Activated naive CD8-positive, alpha-beta T cell (primary cell): ENCODE measurements around the gene PSORS1C1.
A peak's percentile ranks its signal among the peaks of the same experiment; 100 is the strongest.

Source experiments
- H3K27ac Mint-ChIP-seq: one replicate; pipeline ENCODE4 v1.8.0; 2021; ENCODE audit warnings: mixed read lengths
- H3K27me3 Mint-ChIP-seq: one replicate; pipeline ENCODE4 v1.8.0; 2021; ENCODE audit warnings: mixed read lengths
- H3K36me3 Mint-ChIP-seq: one replicate; pipeline ENCODE4 v1.8.0; 2021; ENCODE audit warnings: mixed read lengths
- H3K4me1 Mint-ChIP-seq: one replicate; pipeline ENCODE4 v1.8.0; 2021; ENCODE audit warnings: low read depth, mixed read lengths
- H3K4me3 Mint-ChIP-seq: one replicate; pipeline ENCODE4 v1.8.0; 2021; ENCODE audit warnings: mild to moderate bottlenecking, mixed read lengths
- H3K9me3 Mint-ChIP-seq: one replicate; pipeline ENCODE4 v1.8.0; 2021; ENCODE audit warnings: low read depth, mixed read lengths

PSORS1C1 gene

DNA sequence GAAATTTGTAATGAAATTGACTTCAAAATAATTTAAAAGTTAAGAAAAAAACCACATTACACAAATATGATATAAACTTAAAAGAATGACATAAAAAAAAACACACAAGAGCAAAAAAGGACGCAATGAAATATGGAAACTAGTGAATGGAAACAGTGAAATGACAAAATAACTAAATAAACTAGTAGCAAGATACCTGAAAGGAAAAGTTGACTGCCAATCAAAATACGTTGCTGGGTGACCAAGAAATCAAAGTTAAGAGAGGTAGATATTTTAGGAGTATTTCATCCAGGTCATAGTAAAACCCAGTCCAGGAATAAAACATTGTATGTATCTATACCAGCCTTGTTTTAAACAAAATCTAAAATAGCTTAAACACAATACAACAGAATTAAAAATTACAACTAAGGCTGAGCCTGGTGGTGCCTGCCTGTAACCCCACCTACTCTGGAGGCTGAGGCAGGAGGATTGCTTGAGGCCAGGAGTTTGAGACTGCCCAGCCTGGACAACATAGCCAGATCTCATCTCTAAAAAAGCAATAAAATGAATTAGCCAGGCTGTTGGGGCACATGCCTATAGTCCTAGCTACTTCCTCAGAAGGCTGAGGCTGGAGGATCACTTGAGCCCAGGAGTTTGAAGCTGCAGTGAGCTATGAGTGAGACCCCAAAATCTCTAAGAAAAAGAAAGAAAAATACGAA lies 24.2 kb upstream of the PSORS1C1 start:
- H3K36me3 Mint-ChIP-seq: no peaks in the 10 kb centered on the region
- H3K27me3 Mint-ChIP-seq: no peaks in the 10 kb centered on the region
- no peak overlapping the region for H3K27ac Mint-ChIP-seq
- no peaks in the 10 kb centered on the region for H3K9me3 Mint-ChIP-seq
- peaks cover 30% of the 10 kb centered on the region for H3K4me1 Mint-ChIP-seq
- H3K4me3 Mint-ChIP-seq: no peak overlapping the region

DNA sequence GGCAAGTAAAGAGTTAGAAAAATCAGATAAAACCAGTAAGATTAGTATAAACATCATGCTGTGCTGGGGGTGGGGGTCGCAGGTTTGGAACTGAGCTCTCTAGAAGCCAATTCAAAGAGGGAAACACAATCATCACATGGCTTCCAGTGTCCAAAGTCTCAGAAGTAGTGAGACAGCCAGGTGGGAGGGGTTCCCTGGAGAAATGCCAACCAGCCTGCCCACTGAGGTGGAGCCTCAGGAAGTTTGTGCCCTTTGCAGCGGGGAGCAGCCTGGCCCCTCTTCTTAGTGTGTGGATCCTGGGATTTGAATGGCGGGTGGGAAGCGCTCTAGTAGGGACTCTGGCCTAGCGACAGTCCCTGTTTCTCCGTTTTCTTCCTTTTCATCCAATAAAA lies 23.6 kb upstream of the PSORS1C1 start:
- no peak overlapping the region for H3K27ac Mint-ChIP-seq

DNA sequence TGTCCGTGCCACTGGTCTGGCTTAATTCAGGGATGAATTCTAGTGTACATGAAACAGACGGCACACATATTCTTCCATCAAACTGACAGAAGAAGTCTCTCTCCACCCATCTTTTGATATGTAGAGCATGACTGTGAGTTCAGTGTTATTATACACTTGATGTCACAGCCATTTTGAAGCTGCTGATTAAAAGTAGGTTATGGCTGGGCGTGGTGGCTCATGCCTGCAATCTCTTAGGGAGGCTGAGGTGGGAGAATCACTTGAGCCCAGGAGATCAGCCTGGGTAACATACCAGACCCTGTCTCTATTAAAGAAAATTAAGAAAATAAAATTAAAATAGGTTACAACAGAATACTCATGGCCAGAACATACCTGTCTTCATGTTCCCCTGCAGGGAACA lies 22.9 kb upstream of the PSORS1C1 start:
- H3K27me3 Mint-ChIP-seq: no peaks in the 10 kb centered on the region
- peaks cover 41% of the 10 kb centered on the region for H3K4me1 Mint-ChIP-seq
- no peak overlapping the region for H3K4me3 Mint-ChIP-seq
- H3K9me3 Mint-ChIP-seq: no peaks in the 10 kb centered on the region
- H3K27ac Mint-ChIP-seq: no peak overlapping the region
- no peaks in the 10 kb centered on the region for H3K36me3 Mint-ChIP-seq

More for the DNA sequence above, 23.6 kb upstream of the PSORS1C1 start:
- no peaks in the 10 kb centered on the region for H3K27me3 Mint-ChIP-seq
- peaks cover 35% of the 10 kb centered on the region for H3K4me1 Mint-ChIP-seq
- H3K9me3 Mint-ChIP-seq: no peaks in the 10 kb centered on the region
- no peaks in the 10 kb centered on the region for H3K36me3 Mint-ChIP-seq
- no peak overlapping the region for H3K4me3 Mint-ChIP-seq

DNA sequence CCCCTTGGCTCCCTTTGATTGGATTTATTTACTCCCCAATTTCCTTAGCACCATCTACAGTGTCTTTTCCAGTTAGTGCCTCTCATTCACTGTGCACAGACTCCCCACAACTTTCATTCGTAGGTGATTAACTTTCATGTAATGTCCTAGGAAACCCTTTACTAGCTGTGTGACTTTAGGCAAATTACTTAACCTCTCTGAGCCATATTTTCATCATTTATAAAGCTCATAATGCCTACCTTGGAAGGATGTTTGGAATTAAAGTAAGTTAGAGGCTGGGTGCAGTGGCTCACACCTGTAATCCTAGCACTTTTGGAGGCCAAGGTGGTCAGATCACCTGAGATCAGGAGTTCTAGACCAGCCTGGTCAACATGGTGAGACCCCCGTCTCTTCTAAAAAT lies 22.4 kb upstream of the PSORS1C1 start:
- Mint-ChIP-seq H3K9me3 (no peaks in the 10 kb centered on the region), H3K4me1 (peaks cover 40% of the 10 kb centered on the region), H3K4me3 (no peak overlapping the region), H3K27me3 (no peaks in the 10 kb centered on the region), H3K27ac (peak overlapping the region; percentile 50), H3K36me3 (no peaks in the 10 kb centered on the region)

DNA sequence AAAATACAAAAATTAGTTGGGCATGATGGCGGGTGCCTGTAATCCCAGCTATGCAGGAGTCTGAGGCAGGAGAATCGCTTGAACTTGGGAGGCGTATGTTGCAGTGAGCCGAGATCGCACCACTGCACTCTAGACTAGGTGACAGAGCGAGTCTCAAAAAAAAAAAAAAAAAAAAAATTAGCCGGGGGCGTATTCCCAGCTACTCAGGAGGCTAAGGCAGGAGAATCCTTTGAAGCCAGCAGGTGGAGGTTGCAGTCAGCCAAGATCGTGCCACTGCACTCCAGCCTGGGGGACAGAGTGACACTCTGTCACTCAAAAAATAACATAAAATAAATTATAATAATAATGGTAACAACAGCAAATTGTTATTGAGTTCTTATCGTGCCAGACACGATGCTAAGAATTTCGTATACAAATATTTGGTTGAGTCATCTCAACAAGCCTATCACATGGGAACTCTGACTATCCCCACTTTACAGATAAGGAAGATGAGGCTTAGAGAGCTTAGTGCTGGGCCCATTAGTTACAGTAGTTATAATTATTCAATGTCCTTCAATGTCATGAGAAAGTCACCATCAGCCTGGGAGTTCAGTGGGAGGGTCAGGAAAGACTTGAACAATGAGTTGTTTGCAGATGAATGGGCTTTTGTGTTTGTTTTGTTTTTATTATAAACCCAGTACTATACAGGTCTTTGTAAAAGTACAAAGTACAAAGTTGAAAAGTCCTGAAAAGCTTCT lies 21.7 kb upstream of the PSORS1C1 start:
- no peak overlapping the region for H3K4me3 Mint-ChIP-seq
- H3K9me3 Mint-ChIP-seq: no peaks in the 10 kb centered on the region
- H3K36me3 Mint-ChIP-seq: no peaks in the 10 kb centered on the region
- no peak overlapping the region for H3K27ac Mint-ChIP-seq
- peaks cover 41% of the 10 kb centered on the region for H3K4me1 Mint-ChIP-seq
- no peaks in the 10 kb centered on the region for H3K27me3 Mint-ChIP-seq

DNA sequence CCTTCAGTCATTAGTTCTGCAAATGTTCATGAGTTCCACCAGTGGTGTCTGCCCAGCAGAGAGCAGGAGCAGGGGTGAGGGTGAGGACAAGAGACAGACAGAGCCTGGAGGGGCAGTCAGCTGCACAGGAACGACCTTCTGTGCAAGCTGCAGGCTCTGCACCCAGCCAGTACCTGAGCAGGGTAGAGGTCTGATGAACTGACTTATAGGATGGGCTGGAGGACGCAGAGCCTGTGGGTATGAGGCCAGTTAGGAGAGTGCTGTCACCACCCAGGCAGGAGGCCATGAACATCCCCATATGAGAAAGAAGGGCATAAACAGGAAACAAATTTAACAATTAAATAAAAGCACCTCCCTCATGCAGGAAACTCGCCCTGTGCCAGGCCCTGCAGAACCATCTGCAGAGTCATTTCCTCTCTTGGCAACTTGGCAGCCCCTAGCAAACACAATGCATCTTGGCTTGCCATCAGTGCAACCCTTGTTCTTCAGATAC lies 20.2 kb upstream of the PSORS1C1 start:
- H3K4me3 Mint-ChIP-seq: peak overlapping the region; percentile 38
- H3K27me3 Mint-ChIP-seq: no peaks in the 10 kb centered on the region
- H3K36me3 Mint-ChIP-seq: no peaks in the 10 kb centered on the region
- H3K27ac Mint-ChIP-seq: peak overlapping the region; percentile 87
- H3K4me1 Mint-ChIP-seq: peaks cover 46% of the 10 kb centered on the region
- H3K9me3 Mint-ChIP-seq: no peaks in the 10 kb centered on the region

DNA sequence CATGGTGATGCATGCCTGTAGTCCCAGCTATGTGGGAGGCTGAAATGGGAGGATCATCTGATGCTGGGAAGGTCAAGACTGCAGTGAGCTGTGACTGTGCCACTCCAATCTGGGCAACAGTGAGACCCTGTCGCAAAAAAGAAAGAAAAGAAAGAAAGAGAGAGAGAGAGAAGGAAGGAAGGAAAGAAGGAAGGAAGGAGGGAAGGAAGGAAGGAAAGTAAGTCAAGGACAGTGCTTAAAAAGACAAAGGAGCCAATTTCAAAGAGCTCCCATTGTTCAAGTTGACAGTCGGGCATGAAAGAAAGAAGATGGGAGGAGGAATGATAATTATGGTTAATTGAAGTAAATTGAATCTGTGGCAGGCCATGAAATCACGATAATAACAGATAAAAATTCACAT lies 18.4 kb upstream of the PSORS1C1 start:
- H3K4me3 Mint-ChIP-seq: no peak overlapping the region
- peaks cover 46% of the 10 kb centered on the region for H3K4me1 Mint-ChIP-seq
- H3K9me3 Mint-ChIP-seq: no peaks in the 10 kb centered on the region
- H3K27me3 Mint-ChIP-seq: no peaks in the 10 kb centered on the region
- no peak overlapping the region for H3K27ac Mint-ChIP-seq
- no peaks in the 10 kb centered on the region for H3K36me3 Mint-ChIP-seq

DNA sequence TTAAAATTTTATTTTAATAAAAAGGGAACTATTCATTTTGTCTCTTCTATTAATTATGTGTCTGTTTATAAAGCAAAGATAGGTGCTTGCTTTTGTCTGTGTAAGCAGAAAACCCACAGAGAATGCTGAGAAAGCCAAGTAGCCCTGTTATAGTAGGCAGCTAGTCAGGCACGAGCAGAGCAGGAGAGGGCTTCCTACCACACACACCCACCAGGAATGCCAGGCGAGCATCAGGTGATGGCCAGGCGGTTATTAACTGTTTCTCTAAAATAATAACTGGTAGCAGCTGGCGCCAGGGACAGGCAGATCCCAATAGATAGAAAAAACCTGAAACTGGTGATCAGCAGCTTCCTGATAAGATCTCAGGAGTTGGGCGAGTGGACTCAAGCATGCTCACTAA lies 17.9 kb upstream of the PSORS1C1 start:
- Mint-ChIP-seq H3K9me3 (no peaks in the 10 kb centered on the region), H3K27me3 (no peaks in the 10 kb centered on the region), H3K27ac (no peak overlapping the region), H3K4me1 (peaks cover 46% of the 10 kb centered on the region), H3K36me3 (no peaks in the 10 kb centered on the region), H3K4me3 (no peak overlapping the region)

DNA sequence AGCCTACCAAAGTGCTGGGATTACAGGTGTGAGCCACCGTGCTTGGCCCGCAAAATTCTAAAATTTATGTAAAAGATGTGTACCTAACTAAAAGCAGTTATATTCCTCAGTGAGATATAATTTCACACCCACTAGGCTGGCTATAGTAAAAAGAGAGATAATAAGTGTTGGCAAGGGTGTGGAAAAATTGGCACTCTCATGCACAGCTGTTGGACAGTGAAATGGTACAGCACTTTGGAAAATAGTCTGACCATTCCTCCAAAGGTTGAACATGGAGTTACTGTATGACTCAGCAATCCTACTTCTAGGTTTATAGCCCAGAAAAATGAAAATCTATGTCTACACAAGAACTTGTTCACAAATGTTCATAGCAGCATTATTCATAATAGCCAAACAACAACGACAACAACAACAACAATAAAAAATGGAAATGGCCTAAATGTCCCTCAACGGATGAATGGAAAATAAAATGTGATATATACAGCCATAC lies 16.1 kb upstream of the PSORS1C1 start:
- Mint-ChIP-seq H3K27ac (no peak overlapping the region), H3K27me3 (no peaks in the 10 kb centered on the region), H3K4me3 (no peak overlapping the region), H3K9me3 (no peaks in the 10 kb centered on the region), H3K36me3 (no peaks in the 10 kb centered on the region), H3K4me1 (peaks cover 47% of the 10 kb centered on the region)

DNA sequence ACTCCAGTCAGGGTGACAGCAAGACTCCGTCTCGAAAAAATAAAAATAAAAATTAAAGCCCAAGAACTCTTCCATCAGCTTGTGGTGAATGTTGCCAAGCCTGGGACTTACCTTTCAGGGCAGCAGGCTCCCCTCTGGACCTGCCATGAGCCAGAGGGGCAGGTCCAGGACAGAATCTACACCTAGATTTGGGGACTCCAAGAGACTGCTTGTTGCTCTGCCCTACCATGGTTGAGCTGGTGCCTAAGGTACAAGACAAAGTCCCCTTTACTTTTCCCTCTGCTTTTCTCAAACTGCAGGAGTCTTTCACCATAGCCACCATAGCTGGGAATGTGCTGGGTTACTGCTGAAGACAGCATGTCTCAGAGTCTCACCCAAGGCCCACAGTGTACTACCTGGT lies 11.5 kb upstream of the PSORS1C1 start:
- no peaks in the 10 kb centered on the region for H3K36me3 Mint-ChIP-seq
- H3K4me3 Mint-ChIP-seq: no peak overlapping the region
- no peaks in the 10 kb centered on the region for H3K9me3 Mint-ChIP-seq
- H3K4me1 Mint-ChIP-seq: peaks cover 9% of the 10 kb centered on the region
- no peak overlapping the region for H3K27ac Mint-ChIP-seq
- no peaks in the 10 kb centered on the region for H3K27me3 Mint-ChIP-seq

DNA sequence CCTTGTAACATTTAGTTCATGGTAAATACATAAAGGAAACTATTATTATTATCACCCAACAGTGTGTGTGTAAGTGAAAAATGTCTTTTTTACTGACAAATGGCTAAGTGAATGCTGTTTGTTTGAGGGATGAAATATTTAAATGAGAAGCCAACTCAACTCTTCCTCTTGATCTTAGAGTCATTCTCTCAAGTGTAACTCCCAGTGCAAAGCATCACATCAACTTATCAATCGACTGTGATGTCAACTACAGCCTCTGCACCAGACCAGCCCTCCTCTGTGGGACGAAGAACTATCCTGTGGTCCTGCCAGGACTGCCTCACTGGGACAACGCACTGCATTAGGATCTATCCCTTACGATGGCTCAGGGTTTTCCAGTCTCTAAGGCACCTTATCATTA lies 7.5 kb upstream of the PSORS1C1 start:
- no peak overlapping the region for H3K27ac Mint-ChIP-seq
- no peaks in the 10 kb centered on the region for H3K9me3 Mint-ChIP-seq
- H3K4me1 Mint-ChIP-seq: peaks cover 4% of the 10 kb centered on the region
- H3K4me3 Mint-ChIP-seq: no peak overlapping the region
- no peaks in the 10 kb centered on the region for H3K36me3 Mint-ChIP-seq
- H3K27me3 Mint-ChIP-seq: no peaks in the 10 kb centered on the region

DNA sequence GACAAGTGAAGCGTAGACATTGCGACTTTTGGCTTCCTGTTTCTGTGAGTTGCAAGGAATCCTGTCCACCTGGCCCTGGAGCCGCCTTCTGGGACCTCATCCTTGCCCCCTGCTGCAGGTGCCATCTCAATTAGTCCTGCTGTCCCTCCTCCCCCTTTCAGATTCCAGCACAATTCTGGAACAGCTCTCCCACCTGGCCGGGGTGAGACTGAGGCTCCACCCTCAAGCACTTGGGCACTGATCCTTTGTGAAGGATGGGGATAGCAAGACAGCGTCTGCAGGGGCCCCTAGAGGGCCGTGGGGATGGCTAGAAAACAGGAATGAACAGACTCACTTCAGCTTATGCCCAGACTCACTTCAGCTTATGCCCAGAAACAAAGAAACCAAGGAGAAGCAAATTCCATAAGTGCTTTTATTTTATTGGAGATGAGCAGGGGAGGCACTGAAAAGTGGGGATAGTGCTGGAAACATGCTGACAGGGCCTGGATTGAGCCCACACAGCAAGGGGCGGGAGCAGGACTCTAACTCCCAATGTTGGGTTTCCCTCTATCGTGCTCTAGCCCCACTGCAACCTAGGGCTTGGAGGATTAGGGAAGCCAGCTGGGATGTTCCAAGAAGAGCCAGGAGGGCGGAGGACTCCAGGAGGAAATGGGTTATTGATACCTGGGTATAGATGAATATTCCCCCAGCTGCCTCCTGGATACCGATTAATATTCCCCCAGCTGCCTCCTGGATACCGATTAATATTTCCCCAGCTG lies 3.6 kb upstream of the PSORS1C1 start:
- Mint-ChIP-seq H3K4me3 (no peak overlapping the region), H3K9me3 (no peaks in the 10 kb centered on the region), H3K27me3 (no peaks in the 10 kb centered on the region), H3K27ac (no peak overlapping the region), H3K4me1 (no peaks in the 10 kb centered on the region), H3K36me3 (no peaks in the 10 kb centered on the region)

DNA sequence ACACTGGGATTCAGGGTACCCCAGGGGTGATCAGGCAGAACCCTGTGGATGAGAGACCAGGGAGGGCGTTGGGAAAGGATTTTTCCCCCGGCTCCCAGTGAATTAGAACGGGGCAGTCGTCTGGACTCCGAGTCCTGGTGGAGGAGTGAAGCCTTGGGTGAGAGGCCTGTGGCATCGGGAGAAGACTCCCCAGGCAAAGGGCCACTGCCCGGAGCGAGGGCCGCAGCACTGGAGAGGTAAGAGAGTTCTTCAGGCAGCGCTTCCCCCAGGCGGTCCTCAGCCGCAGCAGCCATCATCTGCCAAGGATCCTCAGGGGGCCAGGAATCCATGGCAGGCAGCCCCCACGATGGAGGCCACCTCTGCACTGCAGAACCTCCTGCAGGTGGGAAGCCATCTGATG lies 2.9 kb upstream of the PSORS1C1 start:
- Mint-ChIP-seq H3K4me3 (no peak overlapping the region), H3K36me3 (no peaks in the 10 kb centered on the region), H3K27me3 (no peaks in the 10 kb centered on the region), H3K4me1 (no peaks in the 10 kb centered on the region), H3K9me3 (no peaks in the 10 kb centered on the region), H3K27ac (no peak overlapping the region)

DNA sequence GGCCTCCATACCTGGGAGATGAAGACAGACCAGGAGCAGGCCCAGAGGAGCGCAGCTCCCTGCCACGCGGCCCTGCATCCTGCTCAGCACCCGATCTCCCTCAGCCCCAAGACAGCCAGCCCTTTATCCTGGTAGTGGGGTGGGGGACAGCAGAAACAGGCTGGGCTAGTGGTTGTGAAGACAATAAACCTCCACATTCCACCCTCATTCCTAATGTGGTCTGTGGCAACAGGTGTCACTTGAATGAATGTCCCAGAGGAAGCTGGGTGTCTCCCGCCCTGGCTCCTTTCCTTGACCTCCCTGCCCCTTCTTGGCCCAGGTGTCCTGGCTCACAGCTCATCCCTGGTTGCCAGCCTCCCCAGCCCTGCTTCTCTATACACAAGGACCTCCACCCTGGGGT lies 2.1 kb upstream of the PSORS1C1 start, which contains the start of gene C6orf15:
C6orf15 (minus strand) TSS at position 98 of the 400 bp plus-strand sequence; CDS start at position 78, 20 bp downstream.
- Mint-ChIP-seq H3K27ac (no peak within 1 kb of the TSS), H3K4me3 (no peak within 1 kb of the TSS)

More for the DNA sequence above, 2.1 kb upstream of the PSORS1C1 start, which contains the start of gene C6orf15:
- Mint-ChIP-seq H3K27me3 (no peaks in the 10 kb centered on the region), H3K9me3 (no peaks in the 10 kb centered on the region), H3K36me3 (no peaks in the 10 kb centered on the region), H3K4me1 (no peaks in the 10 kb centered on the region)
